Activated naive CD8-positive, alpha-beta T cell treated with anti-CD3 and anti-CD28 coated beads, Interleukin-2, amount 50 U/mL, for 24 hours (primary cell): Measurements from ENCODE around the gene NUDT9.
"Not testable (repeated sequence)": the region's sequence is repeated elsewhere in the genome, so short reads cannot be mapped to it uniquely, and the experiment has no call there.

Experiments used
- ATAC-seq: fragments of 150-1000 bp; cut with Tn5 transposase; one replicate; pipeline ENCODE4 v1.10.0; 2021
- DNase-seq: peaks from one replicate; pipeline ENCODE4 v3.0.0; 2021
- H3K27ac Mint-ChIP-seq: one replicate; pipeline ENCODE4 v1.8.0; 2021; ENCODE audit warnings: mild to moderate bottlenecking, mixed read lengths
- H3K27me3 Mint-ChIP-seq: one replicate; pipeline ENCODE4 v1.8.0; 2021; ENCODE audit warnings: mixed read lengths
- H3K36me3 Mint-ChIP-seq: one replicate; pipeline ENCODE4 v1.8.0; 2021; ENCODE audit warnings: low read depth, mixed read lengths
- H3K4me1 Mint-ChIP-seq: one replicate; pipeline ENCODE4 v1.8.0; 2021; ENCODE audit warnings: mixed read lengths
- H3K4me3 Mint-ChIP-seq: one replicate; pipeline ENCODE4 v1.8.0; 2021; ENCODE audit warnings: mild to moderate bottlenecking, moderate library complexity, mixed read lengths
- H3K9me3 Mint-ChIP-seq: one replicate; pipeline ENCODE4 v1.8.0; 2021; ENCODE audit warnings: mixed read lengths

The NUDT9 gene

DNA sequence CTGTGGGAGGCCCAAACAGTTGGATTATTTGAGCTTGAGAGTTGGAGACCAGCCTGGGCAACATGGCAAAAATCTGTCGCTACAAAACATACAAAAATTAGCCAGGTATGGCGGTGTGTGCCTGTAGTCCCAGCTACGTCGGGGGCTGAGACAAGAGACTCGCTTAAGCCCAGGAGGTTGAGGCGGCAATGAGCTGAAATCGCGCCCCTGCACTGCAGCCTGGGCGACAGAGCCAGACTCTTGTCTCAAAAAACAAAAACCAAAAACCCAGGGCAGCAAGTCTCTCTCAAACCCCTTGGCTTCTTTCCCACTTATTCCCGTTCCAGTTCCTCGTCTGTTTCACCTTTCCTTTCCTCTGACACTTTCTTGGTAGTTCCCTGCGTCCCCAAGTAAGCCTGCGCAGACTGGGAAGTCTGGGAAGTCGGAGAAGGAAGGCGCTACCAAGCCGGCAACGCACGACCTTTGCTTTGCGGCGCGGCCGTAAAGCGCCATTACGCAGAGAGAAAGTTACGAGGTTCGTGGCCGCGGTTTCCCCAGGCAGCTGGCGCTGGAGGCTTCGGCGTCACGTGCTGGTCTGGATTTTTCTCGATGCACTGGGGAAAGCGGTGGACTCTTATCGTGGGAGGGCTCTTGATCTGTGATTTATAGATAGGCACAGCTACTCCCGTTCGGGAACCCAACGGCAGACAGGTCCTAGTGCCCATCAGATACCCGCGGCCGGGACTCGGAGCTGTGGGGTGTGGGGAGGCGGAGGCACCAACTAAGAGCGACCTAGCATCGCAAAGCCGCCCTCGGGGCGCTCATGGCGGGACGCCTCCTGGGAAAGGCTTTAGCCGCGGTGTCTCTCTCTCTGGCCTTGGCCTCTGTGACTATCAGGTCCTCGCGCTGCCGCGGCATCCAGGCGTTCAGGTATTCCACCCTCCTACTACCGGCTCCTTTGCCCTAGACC is at the start of gene NUDT9:
Gene NUDT9 (plus strand): TSS at position 470 of the 949 bp plus-strand sequence. CDS start 333 bp downstream, at position 803.
- Mint-ChIP-seq H3K4me1 (peaks cover 34% of the 10 kb centered on the region), H3K27me3 (no peaks in the 10 kb centered on the region), H3K36me3 (no peaks in the 10 kb centered on the region), H3K27ac (peak within 1 kb of the TSS; percentile 93), H3K4me3 (peak within 1 kb of the TSS; percentile 92), H3K9me3 (no peaks in the 10 kb centered on the region)
- DNase-seq, result peak; percentile 90
- ATAC-seq, result peak; percentile 89

DNA sequence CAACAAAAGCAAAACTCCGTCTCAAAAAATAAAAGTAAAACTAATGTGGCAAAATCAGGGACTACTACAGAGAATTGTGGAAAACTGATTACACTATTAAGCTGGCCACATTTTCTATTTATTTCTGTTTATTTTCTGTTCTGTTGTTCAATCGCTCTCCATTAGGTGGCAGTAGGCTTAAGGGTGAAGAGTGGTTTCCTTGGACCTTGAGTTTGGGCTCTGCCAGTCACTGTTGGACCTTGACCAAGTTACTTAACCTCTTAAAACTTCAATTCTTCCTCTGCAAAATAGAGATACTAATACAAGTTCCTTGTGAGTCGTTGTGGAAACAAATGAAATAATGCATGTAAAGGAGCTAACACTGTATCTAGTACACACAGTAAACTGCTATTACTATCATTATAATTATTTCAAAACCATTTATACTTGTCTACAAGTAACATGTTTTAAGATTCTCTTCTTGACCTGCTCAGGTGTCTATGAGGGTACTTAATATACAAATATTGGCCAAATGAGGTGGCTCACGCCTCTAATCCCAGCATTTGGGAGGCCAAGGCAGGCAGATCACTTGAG is 46.6 kb upstream of the NUDT9 start:
- no peaks in the 10 kb centered on the region for H3K27me3 Mint-ChIP-seq
- peaks cover 10% of the 10 kb centered on the region for H3K36me3 Mint-ChIP-seq
- no peak for ATAC-seq
- peaks cover 2% of the 10 kb centered on the region for H3K4me1 Mint-ChIP-seq
- H3K27ac Mint-ChIP-seq, result no peak overlapping the region
- DNase-seq, result no peak
- no peak overlapping the region for H3K4me3 Mint-ChIP-seq
- H3K9me3 Mint-ChIP-seq, result no peaks in the 10 kb centered on the region

- no peak overlapping the region for H3K4me3 Mint-ChIP-seq
- no peak overlapping the region for H3K27ac Mint-ChIP-seq
- H3K27me3 Mint-ChIP-seq, result no peaks in the 10 kb centered on the region
Observed at GRCh38 chr4:87377816-87378215, 44.6 kb upstream of the NUDT9 start.

DNA sequence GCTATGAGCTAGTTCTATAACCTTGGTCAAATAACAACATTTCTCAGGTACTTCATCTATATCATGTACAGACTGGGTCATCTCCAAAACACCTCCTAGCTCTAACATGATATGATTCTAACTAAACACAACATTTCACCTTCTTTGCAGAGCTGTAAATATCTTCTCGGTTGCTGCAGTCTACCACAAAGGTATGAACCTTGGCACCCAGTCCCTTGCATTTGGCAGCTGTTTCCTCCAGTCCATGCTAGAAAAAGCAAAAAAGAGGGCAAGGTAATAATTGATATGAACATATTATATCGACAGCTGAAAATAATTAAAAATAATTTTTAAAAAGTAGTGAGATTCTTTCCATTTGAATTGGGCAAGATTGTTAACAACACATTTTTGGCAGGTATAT is 40.3 kb upstream of the NUDT9 start:
- DNase-seq, result no peak
- H3K4me1 Mint-ChIP-seq, result peaks cover 24% of the 10 kb centered on the region
- no peak overlapping the region for H3K27ac Mint-ChIP-seq
- peaks cover 15% of the 10 kb centered on the region for H3K36me3 Mint-ChIP-seq
- H3K27me3 Mint-ChIP-seq, result no peaks in the 10 kb centered on the region
- no peak for ATAC-seq
- H3K4me3 Mint-ChIP-seq, result no peak overlapping the region
- H3K9me3 Mint-ChIP-seq, result peaks cover 11% of the 10 kb centered on the region

More at GRCh38 chr4:87377816-87378215, 44.6 kb upstream of the NUDT9 start:
- DNase-seq (no peak), ATAC-seq (peak; percentile 33)
- Mint-ChIP-seq H3K9me3 (no peaks in the 10 kb centered on the region), H3K4me1 (peaks cover 3% of the 10 kb centered on the region), H3K36me3 (peaks cover 8% of the 10 kb centered on the region)

DNA sequence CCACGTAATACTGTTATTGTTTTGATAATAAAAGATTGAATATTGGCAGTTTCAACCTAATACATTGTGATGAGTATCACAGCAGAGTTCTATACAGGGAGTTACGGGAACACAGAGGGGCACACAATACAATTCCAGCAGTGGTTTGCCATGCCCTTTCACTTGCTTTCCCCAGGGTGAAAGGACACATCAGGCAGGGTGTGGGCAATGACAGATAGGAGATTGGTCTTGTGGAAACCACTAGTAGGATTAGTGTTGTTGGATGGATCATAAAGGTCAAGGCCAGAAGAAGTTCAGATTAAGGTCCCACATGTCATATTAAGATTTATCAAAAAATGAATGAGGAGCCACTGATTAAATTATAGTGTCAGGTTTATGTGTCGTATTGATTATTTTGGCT is 39.4 kb upstream of the NUDT9 start:
- peak; percentile 43 for ATAC-seq
- H3K4me3 Mint-ChIP-seq, result no peak overlapping the region
- no peak overlapping the region for H3K27ac Mint-ChIP-seq
- H3K27me3 Mint-ChIP-seq, result no peaks in the 10 kb centered on the region
- H3K36me3 Mint-ChIP-seq, result peaks cover 17% of the 10 kb centered on the region
- peaks cover 31% of the 10 kb centered on the region for H3K4me1 Mint-ChIP-seq
- H3K9me3 Mint-ChIP-seq, result peaks cover 11% of the 10 kb centered on the region
- DNase-seq, result no peak

GRCh38 chr4:87384466-87385132 is 37.8 kb upstream of the NUDT9 start:
- ATAC-seq, H3K4me3 Mint-ChIP-seq, H3K27ac Mint-ChIP-seq, DNase-seq, H3K27me3 Mint-ChIP-seq: not testable (repeated sequence)
- peaks cover 17% of the 10 kb centered on the region for H3K36me3 Mint-ChIP-seq
- H3K9me3 Mint-ChIP-seq, result peaks cover 11% of the 10 kb centered on the region
- peaks cover 45% of the 10 kb centered on the region for H3K4me1 Mint-ChIP-seq

DNA sequence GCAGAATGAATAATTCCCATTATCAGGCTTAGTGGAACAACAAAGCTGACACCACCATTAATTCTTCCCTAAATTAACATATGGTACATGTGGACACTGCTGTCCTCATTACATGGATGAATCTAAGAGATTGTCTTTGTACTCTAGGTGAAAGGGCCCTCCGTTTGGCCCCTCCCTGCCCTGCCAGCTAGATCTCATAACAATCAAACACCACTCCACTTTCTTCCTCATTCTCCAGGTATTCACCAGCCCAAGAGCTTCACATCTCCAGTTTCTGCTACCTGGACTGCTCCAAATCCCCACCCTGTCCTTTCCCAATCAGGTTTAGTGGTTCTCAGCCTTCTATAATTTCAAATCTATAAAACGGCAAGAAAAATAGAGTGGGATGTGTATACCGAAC is 35.1 kb upstream of the NUDT9 start:
- H3K4me1 Mint-ChIP-seq, result peaks cover 58% of the 10 kb centered on the region
- H3K27me3 Mint-ChIP-seq, result no peaks in the 10 kb centered on the region
- no peak for DNase-seq
- H3K4me3 Mint-ChIP-seq, result no peak overlapping the region
- no peak overlapping the region for H3K27ac Mint-ChIP-seq
- ATAC-seq, result no peak
- peaks cover 9% of the 10 kb centered on the region for H3K36me3 Mint-ChIP-seq
- H3K9me3 Mint-ChIP-seq, result peaks cover 11% of the 10 kb centered on the region

GRCh38 chr4:87388901-87389300 is 33.5 kb upstream of the NUDT9 start:
- H3K27me3 Mint-ChIP-seq, result no peaks in the 10 kb centered on the region
- H3K9me3 Mint-ChIP-seq, result peaks cover 11% of the 10 kb centered on the region
- peaks cover 9% of the 10 kb centered on the region for H3K36me3 Mint-ChIP-seq
- DNase-seq (no peak), ATAC-seq (no peak)
- H3K4me1 Mint-ChIP-seq, result peaks cover 48% of the 10 kb centered on the region
- H3K4me3 Mint-ChIP-seq, result peak overlapping the region; percentile 89
- no peak overlapping the region for H3K27ac Mint-ChIP-seq

GRCh38 chr4:87390055-87390454 is 32.3 kb upstream of the NUDT9 start:
- DNase-seq, H3K9me3 Mint-ChIP-seq, ATAC-seq, H3K36me3 Mint-ChIP-seq, H3K27me3 Mint-ChIP-seq: not testable (repeated sequence)
- H3K4me3 Mint-ChIP-seq, result peak overlapping the region; percentile 89
- H3K27ac Mint-ChIP-seq, result peak overlapping the region; percentile 90
- peaks cover 43% of the 10 kb centered on the region for H3K4me1 Mint-ChIP-seq

DNA sequence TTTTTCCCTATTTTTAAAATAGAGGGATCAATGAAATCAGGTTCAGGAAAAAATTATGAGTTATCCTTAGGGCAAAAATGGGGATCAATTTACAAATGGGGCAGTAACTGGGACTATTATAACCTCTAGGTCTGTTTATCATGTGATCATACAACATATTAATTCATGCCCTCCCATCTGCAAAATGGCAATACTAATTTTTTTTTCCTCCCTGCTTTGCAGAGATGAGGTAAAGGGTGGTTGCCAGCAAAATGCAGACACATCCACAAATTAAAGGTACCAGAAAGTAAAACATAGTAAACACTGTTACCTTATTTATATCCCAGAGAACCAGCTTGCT is 31.9 kb upstream of the NUDT9 start:
- Mint-ChIP-seq H3K27me3 (no peaks in the 10 kb centered on the region), H3K4me3 (peak overlapping the region; percentile 89), H3K4me1 (peaks cover 41% of the 10 kb centered on the region), H3K27ac (peak overlapping the region; percentile 90), H3K36me3 (peaks cover 4% of the 10 kb centered on the region), H3K9me3 (peaks cover 4% of the 10 kb centered on the region)
- DNase-seq (no peak), ATAC-seq (no peak)

DNA sequence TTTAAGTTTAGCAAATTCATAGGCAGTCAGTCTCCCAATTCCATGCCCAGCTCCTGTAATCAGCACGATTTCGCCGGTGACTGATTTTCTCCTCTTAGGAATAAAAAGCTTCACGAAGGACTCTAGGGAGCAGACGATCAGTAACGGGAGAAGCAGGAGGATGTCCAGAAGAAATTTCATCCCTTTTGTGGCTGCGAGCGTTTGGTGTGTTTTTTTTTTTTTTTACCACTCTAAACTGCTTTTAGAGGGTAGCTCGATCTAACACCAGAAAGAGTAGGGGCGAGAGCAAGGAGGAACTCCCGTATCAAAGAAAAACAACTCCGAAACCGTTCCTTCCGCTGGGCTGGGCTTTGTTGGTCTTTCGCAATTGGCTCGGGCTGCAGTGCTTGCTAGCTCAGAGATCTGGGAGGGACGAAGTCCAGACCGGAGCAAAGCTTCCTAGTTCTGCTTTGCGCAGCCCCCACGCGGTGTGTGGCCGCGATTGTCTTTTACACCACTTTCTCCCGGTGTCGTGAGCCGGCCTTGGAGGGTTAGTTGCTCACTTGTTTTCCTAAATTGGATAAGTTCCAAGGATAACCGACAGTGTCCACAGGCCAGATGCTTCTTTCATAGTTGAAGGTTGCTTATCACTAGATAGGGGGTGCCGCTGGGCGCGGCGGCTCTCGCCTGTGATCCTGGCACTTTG is 31.3 kb upstream of the NUDT9 start, which contains the start of gene HSD17B11:
Gene HSD17B11 (minus strand): TSS at position 298 of the 685 bp plus-strand sequence. CDS start 118 bp downstream, at position 180.
- Mint-ChIP-seq H3K4me3 (peak within 1 kb of the TSS; percentile 89), H3K4me1 (peaks cover 41% of the 10 kb centered on the region), H3K9me3 (peaks cover 4% of the 10 kb centered on the region), H3K27ac (peak within 1 kb of the TSS; percentile 90), H3K27me3 (no peaks in the 10 kb centered on the region), H3K36me3 (peaks cover 2% of the 10 kb centered on the region)
- ATAC-seq (peak; percentile 99), DNase-seq (peak; percentile 79)

DNA sequence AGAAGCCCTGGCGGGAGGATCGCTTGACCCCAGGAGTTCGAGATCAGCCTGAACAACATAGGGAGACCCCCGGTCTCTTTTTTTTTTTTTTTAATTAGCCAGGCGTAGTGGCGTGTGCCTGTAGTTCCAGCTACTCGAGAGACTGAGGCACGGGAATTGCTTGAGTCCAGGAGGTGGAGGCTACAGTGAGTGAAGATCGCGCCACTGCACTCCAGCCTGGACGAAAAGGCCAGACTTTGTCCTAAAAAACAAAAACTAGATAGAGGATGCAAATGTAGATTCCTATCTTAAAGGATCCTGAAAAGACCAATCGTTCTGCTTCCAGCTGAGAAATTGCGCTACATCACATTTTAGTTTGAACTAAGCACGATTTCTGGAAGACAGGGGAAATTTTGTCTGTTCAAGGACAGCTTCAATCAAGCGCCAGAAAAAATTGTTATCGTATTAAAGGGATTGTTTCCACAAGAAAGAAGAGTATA is 30.8 kb upstream of the NUDT9 start:
- peaks cover 38% of the 10 kb centered on the region for H3K4me1 Mint-ChIP-seq
- H3K9me3 Mint-ChIP-seq, result peaks cover under 1% of the 10 kb centered on the region
- ATAC-seq, result no peak
- H3K27ac Mint-ChIP-seq, result peak overlapping the region; percentile 90
- no peaks in the 10 kb centered on the region for H3K27me3 Mint-ChIP-seq
- H3K4me3 Mint-ChIP-seq, result peak overlapping the region; percentile 89
- H3K36me3 Mint-ChIP-seq, result peaks cover 2% of the 10 kb centered on the region
- DNase-seq, result no peak

GRCh38 chr4:87392183-87392582 is 30.2 kb upstream of the NUDT9 start:
- H3K4me3 Mint-ChIP-seq, result peak overlapping the region; percentile 89

GRCh38 chr4:87395073-87395472 is 27.3 kb upstream of the NUDT9 start:
- Mint-ChIP-seq H3K27ac (peak overlapping the region; percentile 28), H3K4me1 (peaks cover 10% of the 10 kb centered on the region), H3K4me3 (peak overlapping the region; percentile 60)
- H3K36me3 Mint-ChIP-seq, H3K27me3 Mint-ChIP-seq, ATAC-seq, DNase-seq, H3K9me3 Mint-ChIP-seq: not testable (repeated sequence)

More at GRCh38 chr4:87392183-87392582, 30.2 kb upstream of the NUDT9 start:
- Mint-ChIP-seq H3K27ac (no peak overlapping the region), H3K36me3 (peaks cover 2% of the 10 kb centered on the region), H3K27me3 (no peaks in the 10 kb centered on the region), H3K4me1 (peaks cover 35% of the 10 kb centered on the region), H3K9me3 (no peaks in the 10 kb centered on the region)
- no peak for ATAC-seq
- no peak for DNase-seq
